SK-N-SH treated with all-trans-retinoic acid at 6 μM for 48 hours (cell line): ENCODE data around the gene LTO1.

Source experiments
- BACH2 ChIP-seq: fragments of 250-450 bp; sonication (Bioruptor Pico); IDR thresholded peaks from 2 replicates; pipeline ENCODE4 v1.9.0; 2021; ENCODE audit warnings: mild to moderate bottlenecking, borderline replicate concordance
- OSR1 ChIP-seq: fragments of 250-450 bp; sonication (Bioruptor Pico); IDR thresholded peaks from 2 replicates; pipeline ENCODE4 v1.8.0; 2022; ENCODE audit warnings: moderate library complexity, mild to moderate bottlenecking, inconsistent platforms
- PPARA ChIP-seq: fragments of 250-450 bp; sonication (Bioruptor Pico); IDR thresholded peaks from 2 replicates; pipeline ENCODE4 v1.5.0; 2020; ENCODE audit warnings: mild to moderate bottlenecking, borderline replicate concordance
- ZFP30 ChIP-seq: fragments of 450-650 bp; formaldehyde crosslinking; IDR thresholded peaks from 2 replicates; pipeline ENCODE4 v1.5.0; 2022; ENCODE audit warnings: mild to moderate bottlenecking, moderate library complexity
- ZNF565 ChIP-seq: fragments of 450-650 bp; formaldehyde crosslinking; conservative IDR thresholded peaks from 2 replicates; pipeline ENCODE4 v1.5.0; 2020; ENCODE audit warnings: low read depth, mild to moderate bottlenecking, moderate library complexity
- ZNF8 ChIP-seq: fragments of 450-650 bp; formaldehyde crosslinking; IDR thresholded peaks from 2 replicates; pipeline ENCODE4 v1.5.0; 2020; ENCODE audit warnings: mild to moderate bottlenecking, moderate library complexity
- TF ChIP-seq, protein P1 (sequence below): fragments of 250-450 bp; sonication (Bioruptor Pico); IDR thresholded peaks from 2 replicates; pipeline ENCODE4 v1.5.1; 2020; ENCODE audit warnings: low read depth, mild to moderate bottlenecking, moderate library complexity

GRCh38 chr11:69634069-69634468, 41.1 kb downstream of the LTO1 start:
- TF ChIP-seq ZFP30 (CRISPR knock-in tag) = no peak
- TF ChIP-seq ZNF565 (CRISPR knock-in tag) = no peak
- no peak for TF ChIP-seq OSR1 (CRISPR knock-in tag)
- TF ChIP-seq BACH2 (CRISPR knock-in tag) = no peak
- TF ChIP-seq PPARA = no peak
- TF ChIP-seq ZNF8 = no peak
- TF ChIP-seq, protein P1, sequence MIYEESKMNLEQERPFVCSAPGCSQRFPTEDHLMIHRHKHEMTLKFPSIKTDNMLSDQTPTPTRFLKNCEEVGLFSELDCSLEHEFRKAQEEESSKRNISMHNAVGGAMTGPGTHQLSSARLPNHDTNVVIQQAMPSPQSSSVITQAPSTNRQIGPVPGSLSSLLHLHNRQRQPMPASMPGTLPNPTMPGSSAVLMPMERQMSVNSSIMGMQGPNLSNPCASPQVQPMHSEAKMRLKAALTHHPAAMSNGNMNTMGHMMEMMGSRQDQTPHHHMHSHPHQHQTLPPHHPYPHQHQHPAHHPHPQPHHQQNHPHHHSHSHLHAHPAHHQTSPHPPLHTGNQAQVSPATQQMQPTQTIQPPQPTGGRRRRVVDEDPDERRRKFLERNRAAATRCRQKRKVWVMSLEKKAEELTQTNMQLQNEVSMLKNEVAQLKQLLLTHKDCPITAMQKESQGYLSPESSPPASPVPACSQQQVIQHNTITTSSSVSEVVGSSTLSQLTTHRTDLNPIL (CRISPR knock-in tag) = no peak
